Fibroblast of peridontal ligament (primary cell): ENCODE results near the gene RMI2.
A peak's percentile ranks its signal among the peaks of the same experiment; 100 is the strongest.

Experiments used
- DNase-seq: peaks from one replicate; pipeline ENCODE4 v3.0.0-alpha.2; 2010; ENCODE audit errors: extremely low read depth

Gene RMI2

GRCh38 chr16:11328172-11329070, 16.8 kb upstream of the RMI2 start:
- peak; percentile 95 for DNase-seq

- peak; percentile 33 for DNase-seq
Measured at GRCh38 chr16:11329071-11329491, 16.2 kb upstream of the RMI2 start.

- no peak for DNase-seq
Measured at GRCh38 chr16:11329891-11330290, 15.4 kb upstream of the RMI2 start.

GRCh38 chr16:11330526-11331237, 14.6 kb upstream of the RMI2 start:
- no peak for DNase-seq

- DNase-seq: no peak
Measured at GRCh38 chr16:11331967-11332366, 13.3 kb upstream of the RMI2 start.

GRCh38 chr16:11333010-11333409, 12.2 kb upstream of the RMI2 start:
- DNase-seq: no peak

- no peak for DNase-seq
Measured at GRCh38 chr16:11333702-11334101, 11.6 kb upstream of the RMI2 start.

GRCh38 chr16:11334831-11335404, 10.3 kb upstream of the RMI2 start:
- no peak for DNase-seq

GRCh38 chr16:11339075-11339474, 6.2 kb upstream of the RMI2 start:
- DNase-seq: no peak

GRCh38 chr16:11340710-11341109, 4.5 kb upstream of the RMI2 start:
- no peak for DNase-seq

- DNase-seq: no peak
Measured at GRCh38 chr16:11341371-11341770, 3.9 kb upstream of the RMI2 start.

- no peak for DNase-seq
Measured at GRCh38 chr16:11342021-11342855, 3.0 kb upstream of the RMI2 start.

GRCh38 chr16:11346700-11347319, 1.6 kb downstream of the RMI2 start:
- no peak for DNase-seq

GRCh38 chr16:11347831-11348230, 2.6 kb downstream of the RMI2 start:
- no peak for DNase-seq

- no peak for DNase-seq
Measured at GRCh38 chr16:11348737-11349598, 3.7 kb downstream of the RMI2 start.

- DNase-seq: peak; percentile 74
Measured at GRCh38 chr16:11349599-11350276, 4.5 kb downstream of the RMI2 start.

- DNase-seq: no peak
Measured at GRCh38 chr16:11350519-11350918, 5.3 kb downstream of the RMI2 start.

GRCh38 chr16:11350921-11351335, 5.7 kb downstream of the RMI2 start:
- DNase-seq: peak; percentile 95

- no peak for DNase-seq
Measured at GRCh38 chr16:11353158-11353557, 7.9 kb downstream of the RMI2 start.

GRCh38 chr16:11354407-11354732, 9.1 kb downstream of the RMI2 start:
- no peak for DNase-seq
